Pancreas (tissue), 10 donors: ENCODE data around the gene AP5S1. TPM values are rescaled to one million over a fixed set of nuclear protein-coding genes. Genes with fewer than 3 reads are reported as not detected.
A peak's percentile ranks its signal among the peaks of the same experiment; 100 is the strongest.

Experiments
- ATAC-seq, 4 donors: fragments of 200-7000 bp; cut with Tn5 transposase; one replicate each; pipeline versions ENCODE4 v1.8.0 to v1.9.1; 2020; ENCODE audit warnings: mild to moderate bottlenecking in 4 of 4, moderate library complexity in 4 of 4
- DNase-seq, 6 donors: peaks; one replicate each; pipeline ENCODE4 v3.0.0-alpha.2; 2020
- FAIRE-seq: peaks from 2 replicates; lab custom pipeline; 2012; peaks lifted over from hg19 to GRCh38; lab: Jason Lieb, UNC
- H3K27ac ChIP-seq, 4 donors: fragments of 200-600 bp; sonication (generic); 1 replicate in 3 of 4; 2 replicates in 1 of 4; pipeline versions ENCODE4 v1.5.0 to v1.8.0; 2020
- H3K27me3 ChIP-seq, 4 donors: fragments of 200-600 bp; one replicate each; pipeline ENCODE4 v1.8.0; 2021
- H3K36me3 ChIP-seq, 3 donors: fragments of 200-600 bp; sonication (generic) in 1 of 3; one replicate each; pipeline versions ENCODE4 v1.5.0 to v1.8.0; 2020 to 2021
- H3K4me1 ChIP-seq, 3 donors: fragments of 200-600 bp; one replicate each; pipeline ENCODE4 v1.8.0; 2021
- H3K4me3 ChIP-seq, 4 donors: fragments of 200-600 bp; sonication (generic) in 2 of 4; one replicate each; pipeline versions ENCODE4 v1.5.0 to v1.8.0; 2020 to 2021
- H3K9me3 ChIP-seq, 4 donors: fragments of 200-600 bp; one replicate each; pipeline ENCODE4 v1.8.0; 2021
- WGBS, 2 donors: extraction: QIAGEN DNeasy Blood & Tissue Kit; methylation state at CpG; one replicate each; pipeline ENCODE4 v1.1.7; 2013; 5-methylcytosine and 5-hydroxymethylcytosine counted together
- intact Hi-C, 3 donors: fragments of 100-400 bp; cut with DNase I; formaldehyde crosslinking; loops; one replicate each; pipeline versions ENCODE4 v1.11.1 to v1.14.2; 2022
- polyA plus RNA-seq, 2 donors: library from polyadenylated mRNA; stranded (reverse); fragments of 200-250 nt; gene quantifications; one replicate each; pipeline ENCODE4 v1.2.3, GENCODE V29; 2013
- total RNA-seq, 6 donors: library from RNA; stranded (reverse); fragmentation: NEBNext Ultra II Directional in 4 of 6; extraction: Animal tissue kit (Norgen Biotek cat#: 25700) in 4 of 6; gene quantifications; one replicate each; pipeline versions ENCODE4 v1.2.1 to v1.2.4, GENCODE V29; 2021 to 2023
- TF ChIP-seq, protein P1 (sequence below), 4 donors: fragments of 200-600 bp; sonication (generic) in 3 of 4; IDR thresholded peaks; one replicate each; pipeline versions ENCODE4 v1.5.0 to v1.8.0; 2021; ENCODE audit warnings: antibody characterized with exemption in 4 of 4
- donor health status: healthy with polysubstance abuse.
- donor health status: DM: no; HTN: no; CAD: no; lungs with moderate emphysema.
- donor health status: DM: no; HTN: no; CAD: no.
- donor health status: control.
- donor health status: control.
- donor health status: Bipolar disorder and iron deficiency.
- donor health status: DM: yes; HTN: yes; CAD: no.
- donor health status: DM: no; HTN: no; CAD: no.
- donor health status: DM: no; HTN: no; CAD: no.
- donor health status: DM: yes; HTN: yes; CAD: no.

The AP5S1 gene
- total and polyA plus RNA-seq, 8 donors = 4.7 to 7.9 (median 6.8) TPM

DNA sequence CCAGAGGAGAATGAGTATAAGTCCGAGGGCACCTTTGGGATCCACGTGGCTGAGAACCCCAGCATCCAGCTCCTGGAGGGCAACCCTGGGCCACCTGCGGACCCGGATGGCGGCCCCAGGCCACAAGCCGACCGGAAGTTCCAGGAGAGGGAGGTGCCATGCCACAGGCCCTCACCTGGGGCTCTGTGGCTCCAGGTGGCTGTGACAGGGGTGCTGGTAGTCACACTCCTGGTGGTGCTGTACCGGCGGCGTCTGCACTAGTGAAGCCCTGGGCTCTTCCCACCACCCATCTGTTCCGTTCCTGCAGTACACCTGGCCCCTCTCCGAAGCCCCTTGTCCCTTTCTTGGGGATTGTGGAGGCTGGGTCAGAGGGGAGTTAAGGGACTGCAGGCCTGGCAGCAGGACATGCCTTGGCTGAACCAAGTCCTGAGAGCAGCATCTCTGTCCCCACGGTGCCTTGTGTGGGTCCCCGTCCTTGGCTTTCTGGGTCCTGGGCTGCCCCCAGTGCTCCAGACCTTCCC lies 45.6 kb downstream of the AP5S1 start:
- Histone ChIP-seq H3K4me1 (no peaks in the 10 kb centered on the region), H3K36me3 (peaks cover 14 to 58% (median 40%) of the 10 kb centered on the region in 3 donors), H3K27ac (no peak overlapping the region), H3K27me3 (no peaks in the 10 kb centered on the region), H3K4me3 (no peak overlapping the region), H3K9me3 (no peaks in the 10 kb centered on the region)
- no peak for FAIRE-seq
- peak in 1 of 6 donors; percentile 60 for DNase-seq
- no peak for ATAC-seq
- intact Hi-C loops = no loop called here
- TF ChIP-seq, protein P1, sequence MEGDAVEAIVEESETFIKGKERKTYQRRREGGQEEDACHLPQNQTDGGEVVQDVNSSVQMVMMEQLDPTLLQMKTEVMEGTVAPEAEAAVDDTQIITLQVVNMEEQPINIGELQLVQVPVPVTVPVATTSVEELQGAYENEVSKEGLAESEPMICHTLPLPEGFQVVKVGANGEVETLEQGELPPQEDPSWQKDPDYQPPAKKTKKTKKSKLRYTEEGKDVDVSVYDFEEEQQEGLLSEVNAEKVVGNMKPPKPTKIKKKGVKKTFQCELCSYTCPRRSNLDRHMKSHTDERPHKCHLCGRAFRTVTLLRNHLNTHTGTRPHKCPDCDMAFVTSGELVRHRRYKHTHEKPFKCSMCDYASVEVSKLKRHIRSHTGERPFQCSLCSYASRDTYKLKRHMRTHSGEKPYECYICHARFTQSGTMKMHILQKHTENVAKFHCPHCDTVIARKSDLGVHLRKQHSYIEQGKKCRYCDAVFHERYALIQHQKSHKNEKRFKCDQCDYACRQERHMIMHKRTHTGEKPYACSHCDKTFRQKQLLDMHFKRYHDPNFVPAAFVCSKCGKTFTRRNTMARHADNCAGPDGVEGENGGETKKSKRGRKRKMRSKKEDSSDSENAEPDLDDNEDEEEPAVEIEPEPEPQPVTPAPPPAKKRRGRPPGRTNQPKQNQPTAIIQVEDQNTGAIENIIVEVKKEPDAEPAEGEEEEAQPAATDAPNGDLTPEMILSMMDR (IDR thresholded peaks at IDR 0.05) = no peak
- WGBS, 2 donors = 91 to 92% methylated on average over 11 to 14 of the region's 14 CpGs

DNA sequence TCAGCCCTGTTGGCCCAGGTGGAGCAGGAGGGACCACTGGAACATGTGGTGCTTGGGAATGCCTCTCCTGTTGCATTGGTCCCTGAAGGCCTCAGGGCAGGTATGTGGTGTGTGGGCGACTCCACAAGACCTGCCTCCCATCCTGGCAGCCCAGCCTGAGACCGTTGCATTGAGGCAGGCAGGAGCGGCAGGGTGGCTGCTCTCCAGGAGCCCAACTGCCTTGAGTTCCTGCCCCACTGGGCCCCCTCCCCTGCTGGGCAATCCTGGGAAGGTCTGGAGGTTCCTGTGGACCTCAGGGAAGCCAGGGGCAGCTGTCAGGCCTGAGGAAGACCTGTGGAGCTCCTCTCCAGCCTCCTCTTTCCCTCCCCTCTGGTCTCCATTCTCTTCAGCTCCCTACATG lies 46.1 kb downstream of the AP5S1 start:
- WGBS, 2 donors = 72 to 76% methylated on average over 3 of the region's 3 CpGs
- TF ChIP-seq, protein P1 (IDR thresholded peaks at IDR 0.05) = no peak
- peak in 1 of 4 donors; percentile 6 for ATAC-seq
- no peaks in the 10 kb centered on the region for H3K27me3 ChIP-seq
- peaks cover 14 to 53% (median 34%) of the 10 kb centered on the region in 3 donors for H3K36me3 ChIP-seq
- no peaks in the 10 kb centered on the region for H3K4me1 ChIP-seq
- intact Hi-C loops = no loop called here
- FAIRE-seq = no peak
- H3K9me3 ChIP-seq = no peaks in the 10 kb centered on the region
- no peak overlapping the region for H3K27ac ChIP-seq
- no peak overlapping the region for H3K4me3 ChIP-seq
- DNase-seq = no peak

DNA sequence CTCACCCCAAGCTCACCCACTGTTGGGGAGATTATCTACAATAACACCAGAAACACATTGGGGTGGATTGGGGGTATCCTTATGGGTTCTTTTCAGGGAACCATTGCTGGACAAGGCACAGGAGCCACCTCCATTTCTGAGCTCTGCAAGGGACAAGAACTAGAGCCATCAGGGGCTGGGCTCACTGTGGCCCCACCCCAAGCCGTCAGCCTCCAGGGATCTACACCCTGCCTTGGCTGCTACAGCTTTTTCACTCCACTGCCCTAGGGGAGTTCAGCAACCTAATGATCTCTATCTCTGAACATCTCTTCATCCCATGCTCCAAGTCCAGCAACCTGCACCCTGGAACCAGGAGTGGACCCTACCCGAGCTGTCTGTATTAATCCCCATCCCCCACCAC lies 47.5 kb downstream of the AP5S1 start:
- WGBS, 2 donors = 81% methylated on average over 2 of the region's 2 CpGs
- no peak for ATAC-seq
- intact Hi-C loops = no loop called here
- no peaks in the 10 kb centered on the region for H3K27me3 ChIP-seq
- no peak for FAIRE-seq
- TF ChIP-seq, protein P1 (IDR thresholded peaks at IDR 0.05) = no peak
- H3K27ac ChIP-seq = no peak overlapping the region
- H3K4me3 ChIP-seq = no peak overlapping the region
- no peak for DNase-seq
- no peaks in the 10 kb centered on the region for H3K4me1 ChIP-seq
- peaks cover 8 to 40% (median 21%) of the 10 kb centered on the region in 3 donors for H3K36me3 ChIP-seq
- no peaks in the 10 kb centered on the region for H3K9me3 ChIP-seq

DNA sequence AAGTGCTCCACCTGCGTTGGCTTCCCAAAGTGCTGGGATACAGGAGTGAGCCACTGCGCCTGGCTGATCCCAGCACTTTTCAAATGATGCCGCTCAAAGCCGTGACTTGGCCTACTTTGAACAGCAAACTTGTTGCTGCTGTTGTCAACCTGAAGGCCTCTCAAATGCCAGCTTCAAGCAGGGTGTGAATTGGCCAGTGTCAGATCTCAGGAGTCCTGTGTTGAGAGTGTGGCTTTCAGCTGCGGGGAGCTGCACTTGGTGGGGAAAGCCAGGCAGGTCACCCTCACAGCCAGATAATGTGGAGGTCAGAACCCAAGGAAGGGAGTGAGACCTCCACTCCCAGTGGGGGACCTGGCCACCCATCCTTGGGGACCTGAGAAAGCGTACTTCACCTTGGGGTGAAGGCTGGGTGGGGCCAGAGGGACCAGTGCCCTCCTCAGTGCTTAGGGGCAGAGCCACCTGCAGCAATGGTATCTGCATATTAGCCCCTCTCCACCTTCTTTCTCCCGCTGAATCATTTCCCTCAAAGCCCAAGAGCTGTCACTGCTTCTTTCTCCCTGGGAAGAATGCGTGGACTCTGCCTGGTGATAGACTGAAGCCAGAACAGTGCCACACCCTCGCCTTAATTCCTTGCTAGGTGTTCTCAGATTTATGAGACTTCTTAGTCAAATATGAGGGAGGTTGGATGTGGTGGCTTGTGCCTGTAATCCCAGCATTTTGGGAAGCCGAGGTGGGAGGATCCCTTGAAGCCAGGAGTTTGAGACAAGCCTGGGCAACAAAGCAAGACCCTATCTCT lies 49.7 kb downstream of the AP5S1 start:
- H3K36me3 ChIP-seq = peaks cover 0 to 17% (median 0%) of the 10 kb centered on the region in 3 donors
- H3K4me3 ChIP-seq = no peak overlapping the region
- FAIRE-seq = no peak
- H3K27ac ChIP-seq = no peak overlapping the region
- TF ChIP-seq, protein P1 (IDR thresholded peaks at IDR 0.05) = no peak
- 90 to 95% methylated on average over 10 of the region's 10 CpGs for WGBS, 2 donors
- DNase-seq = no peak
- H3K9me3 ChIP-seq = no peaks in the 10 kb centered on the region
- ATAC-seq = no peak
- intact Hi-C loops = no loop called here
- H3K4me1 ChIP-seq = no peaks in the 10 kb centered on the region
- H3K27me3 ChIP-seq = no peaks in the 10 kb centered on the region
